ENCODE results near the gene NPHS1.

The NPHS1 gene

DNA sequence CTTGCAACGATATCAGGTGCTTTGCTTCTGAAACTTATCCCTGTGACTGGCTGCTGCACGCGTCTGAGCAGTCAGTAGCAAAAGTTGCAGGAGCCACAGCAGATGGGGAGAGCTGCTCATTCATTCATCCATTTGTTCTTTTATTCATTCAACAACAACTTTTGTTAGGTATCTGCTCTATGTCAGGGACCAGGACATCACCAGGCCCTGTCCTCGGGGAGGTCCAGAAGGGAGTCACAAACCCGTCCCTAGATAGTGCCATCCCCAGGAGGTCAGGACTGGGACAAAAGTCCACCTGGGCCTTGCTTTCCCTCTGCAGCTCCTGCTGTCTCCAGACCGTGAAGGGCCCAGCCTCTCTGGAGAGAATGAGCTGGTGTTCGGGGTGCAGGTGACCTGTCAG, 74.3 kb downstream of the NPHS1 start:
- no peak for DNase-seq
- H3K9me3 ChIP-seq = no peaks in the 10 kb centered on the region
- H3K36me3 ChIP-seq = peaks cover 5% of the 10 kb centered on the region; the same call in 1 of the 2 replicates
- TF ChIP-seq, protein P1, sequence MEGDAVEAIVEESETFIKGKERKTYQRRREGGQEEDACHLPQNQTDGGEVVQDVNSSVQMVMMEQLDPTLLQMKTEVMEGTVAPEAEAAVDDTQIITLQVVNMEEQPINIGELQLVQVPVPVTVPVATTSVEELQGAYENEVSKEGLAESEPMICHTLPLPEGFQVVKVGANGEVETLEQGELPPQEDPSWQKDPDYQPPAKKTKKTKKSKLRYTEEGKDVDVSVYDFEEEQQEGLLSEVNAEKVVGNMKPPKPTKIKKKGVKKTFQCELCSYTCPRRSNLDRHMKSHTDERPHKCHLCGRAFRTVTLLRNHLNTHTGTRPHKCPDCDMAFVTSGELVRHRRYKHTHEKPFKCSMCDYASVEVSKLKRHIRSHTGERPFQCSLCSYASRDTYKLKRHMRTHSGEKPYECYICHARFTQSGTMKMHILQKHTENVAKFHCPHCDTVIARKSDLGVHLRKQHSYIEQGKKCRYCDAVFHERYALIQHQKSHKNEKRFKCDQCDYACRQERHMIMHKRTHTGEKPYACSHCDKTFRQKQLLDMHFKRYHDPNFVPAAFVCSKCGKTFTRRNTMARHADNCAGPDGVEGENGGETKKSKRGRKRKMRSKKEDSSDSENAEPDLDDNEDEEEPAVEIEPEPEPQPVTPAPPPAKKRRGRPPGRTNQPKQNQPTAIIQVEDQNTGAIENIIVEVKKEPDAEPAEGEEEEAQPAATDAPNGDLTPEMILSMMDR (IDR thresholded peaks at IDR 0.05; ENCODE audit: low read depth, low read length) = no peak
- H3K4me1 ChIP-seq = peaks cover 6% of the 10 kb centered on the region
- no peaks in the 10 kb centered on the region for H3K27me3 ChIP-seq
- H3K4me3 ChIP-seq (ENCODE audit: low read depth, low read length) = no peak overlapping the region

DNA sequence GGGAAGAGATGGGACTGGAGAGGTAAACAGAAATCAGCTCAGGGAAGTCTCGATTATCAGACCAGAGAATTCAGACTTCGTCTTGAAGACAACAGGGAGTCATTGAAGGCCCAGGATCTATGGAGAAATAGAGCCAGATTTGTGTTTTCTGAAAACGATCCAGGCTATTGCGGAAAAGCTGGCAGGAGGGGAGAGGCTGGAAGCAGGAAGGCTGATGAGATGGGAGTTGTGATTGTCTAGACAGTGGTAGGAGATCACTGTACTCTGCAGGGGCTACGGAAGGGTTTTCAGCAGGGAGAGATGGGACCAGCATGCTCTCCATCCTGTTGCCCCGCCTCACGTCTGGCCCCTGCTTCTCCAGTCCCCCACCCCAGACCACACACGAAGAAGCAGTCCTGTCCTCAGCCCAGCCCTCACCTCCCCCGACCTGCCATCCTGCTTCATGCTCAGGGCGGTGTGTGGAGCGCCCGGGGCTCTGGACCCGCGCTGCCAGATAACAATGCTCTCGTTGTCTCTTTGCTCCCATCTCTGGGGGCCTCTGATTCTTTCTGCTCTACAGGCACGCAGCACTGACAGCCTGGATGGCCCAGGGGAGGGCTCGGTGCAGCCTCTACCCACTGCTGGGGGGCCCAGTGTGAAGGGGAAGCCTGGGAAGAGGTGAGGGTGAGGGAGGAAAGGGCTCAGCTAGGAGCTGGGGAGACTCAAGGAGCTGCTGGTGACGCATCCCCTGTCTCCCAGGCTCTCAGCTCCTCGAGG, 75.0 kb downstream of the NPHS1 start:
- peaks cover 6% of the 10 kb centered on the region for H3K4me1 ChIP-seq
- DNase-seq = no peak
- H3K36me3 ChIP-seq = peaks cover 2% of the 10 kb centered on the region; the same call in 1 of the 2 replicates
- no peaks in the 10 kb centered on the region for H3K9me3 ChIP-seq
- no peaks in the 10 kb centered on the region for H3K27me3 ChIP-seq
- no peak overlapping the region for H3K4me3 ChIP-seq (ENCODE audit: low read depth, low read length)
- TF ChIP-seq, protein P1 (IDR thresholded peaks at IDR 0.05; ENCODE audit: low read depth, low read length) = no peak

DNA sequence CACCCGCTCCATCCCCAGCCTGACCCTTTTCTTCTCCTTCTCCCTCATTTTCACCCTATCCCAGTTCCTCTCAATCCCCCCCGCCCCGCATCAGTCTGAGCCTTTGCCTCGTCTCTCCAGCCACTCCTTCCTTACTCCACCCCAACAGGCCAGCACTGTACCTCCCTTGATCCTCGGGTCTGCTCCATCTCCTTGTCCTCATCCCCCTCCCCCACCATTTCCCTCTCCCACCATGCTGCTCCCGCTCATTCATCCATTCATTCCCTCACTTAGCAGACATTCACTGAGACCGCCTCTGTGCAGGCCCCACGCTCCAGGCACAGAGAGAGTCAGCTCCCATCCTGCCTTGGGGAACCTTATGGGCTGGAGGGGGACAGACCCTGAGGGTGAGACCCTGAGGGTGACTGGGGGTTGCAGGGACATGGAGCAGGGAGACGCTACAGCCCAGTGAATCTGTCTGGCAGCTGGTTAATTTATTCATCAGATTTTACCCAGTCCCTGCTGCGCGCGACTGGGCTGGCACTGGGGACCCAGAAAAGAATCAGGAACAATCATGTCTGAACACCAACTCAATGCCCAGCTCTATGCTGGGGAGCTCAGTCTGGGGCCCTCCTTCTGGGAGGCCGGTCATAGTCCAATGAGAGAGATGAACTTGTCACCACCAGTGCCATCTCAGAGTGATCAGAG, 76.1 kb downstream of the NPHS1 start:
- Histone ChIP-seq H3K9me3 (no peaks in the 10 kb centered on the region), H3K4me3 (ENCODE audit: low read depth, low read length) (peak overlapping the region; percentile 68), H3K36me3 (no peaks in the 10 kb centered on the region), H3K4me1 (peaks cover 6% of the 10 kb centered on the region), H3K27me3 (no peaks in the 10 kb centered on the region)
- peak; percentile 39 for DNase-seq
- TF ChIP-seq, protein P1 (IDR thresholded peaks at IDR 0.05; ENCODE audit: low read depth, low read length) = no peak

Measured in BE2C (cell line).